WTC11 (cell line): ENCODE results near the gene NOD1. TPM values are rescaled to one million over a fixed set of nuclear protein-coding genes. Genes with fewer than 3 reads are reported as not detected.

Experiments used
- ATAC-seq: fragments of 200-7000 bp; cut with Tn5 transposase; 2 replicates; pipeline ENCODE4 v1.10.0; 2021; ENCODE audit warnings: mild to moderate bottlenecking, moderate library complexity
- CTCF ChIA-PET: fragments of 300-600 bp; sonication (Branson Sonifier 250); formaldehyde crosslinking; loops from one replicate; lab custom pipeline; 2021; ENCODE audit warnings: antibody characterized with exemption; lab: Charles Lee
- POLR2A ChIA-PET: fragments of 350-600 bp; sonication (Branson Sonifier 250); formaldehyde crosslinking; loops from one replicate; lab custom pipeline; 2021; ENCODE audit warnings: antibody characterized with exemption; lab: Charles Lee
- DNase-seq: peaks from one replicate; pipeline ENCODE4 v3.0.0; 2021; ENCODE audit warnings: low spot score
- H3K27ac Mint-ChIP-seq: 2 replicates; pipeline ENCODE4 v1.8.0; 2021; ENCODE audit warnings: mixed read lengths
- H3K27me3 Mint-ChIP-seq: 2 replicates; pipeline ENCODE4 v1.8.0; 2021; ENCODE audit warnings: low read depth, mild to moderate bottlenecking, moderate library complexity, mixed read lengths
- H3K36me3 Mint-ChIP-seq: 2 replicates; pipeline ENCODE4 v1.8.0; 2021; ENCODE audit warnings: mixed read lengths
- H3K4me1 Mint-ChIP-seq: 2 replicates; pipeline ENCODE4 v1.8.0; 2022; ENCODE audit warnings: mixed read lengths
- H3K4me3 Mint-ChIP-seq: 2 replicates; pipeline ENCODE4 v1.8.0; 2021; ENCODE audit warnings: mild to moderate bottlenecking, moderate library complexity, mixed read lengths
- H3K9me3 Mint-ChIP-seq: 2 replicates; pipeline ENCODE4 v1.8.0; 2021; ENCODE audit warnings: mixed read lengths
- ARID4B ChIP-seq: sonication (generic); formaldehyde crosslinking; IDR thresholded peaks from 2 replicates; pipeline ENCODE4 v1.8.0; 2023; ENCODE audit warnings: missing genetic modification reagents, mild to moderate bottlenecking, borderline replicate concordance
- ATF2 ChIP-seq: sonication (generic); formaldehyde crosslinking; IDR thresholded peaks from 2 replicates; pipeline ENCODE4 v1.8.1; 2022; ENCODE audit warnings: low read depth, missing genetic modification reagents, borderline replicate concordance
- CREM ChIP-seq: sonication (generic); formaldehyde crosslinking; IDR thresholded peaks from 2 replicates; pipeline ENCODE4 v1.8.1; 2022; ENCODE audit warnings: mild to moderate bottlenecking, missing genetic modification reagents, moderate library complexity
- ETV6 ChIP-seq: sonication (generic); formaldehyde crosslinking; IDR thresholded peaks from 2 replicates; pipeline ENCODE4 v1.8.1; 2022; ENCODE audit warnings: mild to moderate bottlenecking, missing genetic modification reagents
- FOXK1 ChIP-seq: sonication (generic); formaldehyde crosslinking; IDR thresholded peaks from 2 replicates; pipeline ENCODE4 v1.8.0; 2022; ENCODE audit warnings: mild to moderate bottlenecking, moderate library complexity, missing genetic modification reagents
- HMGA2 ChIP-seq: fragments of 250-450 bp; sonication (Bioruptor Pico); IDR thresholded peaks from 2 replicates; pipeline ENCODE4 v1.4.0; 2021; ENCODE audit warnings: mild to moderate bottlenecking, moderate library complexity
- IRF1 ChIP-seq: sonication (generic); formaldehyde crosslinking; IDR thresholded peaks from 2 replicates; pipeline ENCODE4 v1.8.0; 2023; ENCODE audit warnings: missing genetic modification reagents
- MAX ChIP-seq: sonication (generic); formaldehyde crosslinking; IDR thresholded peaks from 2 replicates; pipeline ENCODE4 v1.8.0; 2022; ENCODE audit warnings: mild to moderate bottlenecking, missing genetic modification reagents
- NFYB ChIP-seq: sonication (generic); formaldehyde crosslinking; conservative IDR thresholded peaks from 2 replicates; pipeline ENCODE4 v1.8.0; 2022; ENCODE audit warnings: low read depth, missing genetic modification reagents
- NR3C1 ChIP-seq: sonication (generic); formaldehyde crosslinking; conservative IDR thresholded peaks from 2 replicates; pipeline ENCODE4 v1.8.1; 2023; ENCODE audit warnings: low read depth, mild to moderate bottlenecking, missing genetic modification reagents
- PRDM15 ChIP-seq: sonication (generic); formaldehyde crosslinking; IDR thresholded peaks from 2 replicates; pipeline ENCODE4 v1.8.0; 2022; ENCODE audit warnings: missing genetic modification reagents
- RORB ChIP-seq: fragments of 250-450 bp; sonication (Bioruptor Pico); IDR thresholded peaks from 2 replicates; pipeline ENCODE4 v1.9.0; 2021; ENCODE audit warnings: mild to moderate bottlenecking
- SMAD3 ChIP-seq: sonication (generic); formaldehyde crosslinking; IDR thresholded peaks from 2 replicates; pipeline ENCODE4 v1.8.0; 2022; ENCODE audit warnings: missing genetic modification reagents, mild to moderate bottlenecking, borderline replicate concordance
- TEAD4 ChIP-seq: sonication (generic); formaldehyde crosslinking; IDR thresholded peaks from 2 replicates; pipeline ENCODE4 v1.8.0; 2022; ENCODE audit warnings: mild to moderate bottlenecking, missing genetic modification reagents
- ZNF138 ChIP-seq: sonication (generic); formaldehyde crosslinking; conservative IDR thresholded peaks from 2 replicates; pipeline ENCODE4 v1.8.1; 2022; ENCODE audit warnings: mild to moderate bottlenecking, moderate library complexity, missing genetic modification reagents
- ZNF219 ChIP-seq: sonication (generic); formaldehyde crosslinking; IDR thresholded peaks from 2 replicates; pipeline ENCODE4 v1.8.0; 2023; ENCODE audit warnings: missing genetic modification reagents, mild to moderate bottlenecking, borderline replicate concordance
- total RNA-seq: library from RNA; stranded (reverse); gene quantifications from 3 replicates; pipeline ENCODE4 v1.2.3, GENCODE V29; 2021

NOD1 gene
- total RNA-seq, 1 experiment from 2014 or later = 6.4 TPM

- TF ChIP-seq ARID4B (CRISPR knock-in tag) = no peak
- TF ChIP-seq ATF2 (CRISPR knock-in tag) = no peak
- TF ChIP-seq MAX = no peak
These were observed 45.1 kb downstream of the NOD1 start (continued) for GRCh38 chr7:30433506-30433905.

- ATAC-seq (peak; percentile 89), DNase-seq (peak; percentile 24)
- H3K4me3 Mint-ChIP-seq = no peak overlapping the region
- TF ChIP-seq CREM = no peak
- TF ChIP-seq NR3C1 (CRISPR knock-in tag) = no peak
- TF ChIP-seq ARID4B (CRISPR knock-in tag) = no peak
- no peak for TF ChIP-seq IRF1 (CRISPR knock-in tag)
- TF ChIP-seq ZNF138 (CRISPR knock-in tag) = no peak
- TF ChIP-seq ETV6 (CRISPR knock-in tag) = no peak
- TF ChIP-seq RORB (CRISPR knock-in tag) = no peak
- CTCF ChIA-PET = interaction anchor here (1.1 to 1.9 kb wide), 2 partner anchors 131 to 157 kb away, joined by 4 read pairs; no protein-coding TSS in a partner anchor
- peak overlapping the region; percentile 68 for H3K27ac Mint-ChIP-seq
- POLR2A ChIA-PET = no interaction called here
- peaks cover 27% of the 10 kb centered on the region for H3K4me1 Mint-ChIP-seq
- peaks cover 14% of the 10 kb centered on the region for H3K36me3 Mint-ChIP-seq
- H3K9me3 Mint-ChIP-seq = peaks cover 8% of the 10 kb centered on the region
- H3K27me3 Mint-ChIP-seq = no peaks in the 10 kb centered on the region
These were observed 45.5 kb downstream of the NOD1 start for GRCh38 chr7:30433082-30433481.

- no peak overlapping the region for H3K4me3 Mint-ChIP-seq
- no peak overlapping the region for H3K27ac Mint-ChIP-seq
- no peaks in the 10 kb centered on the region for H3K9me3 Mint-ChIP-seq
- ChIA-PET POLR2A (interaction anchor here (0.7 kb wide), 1 partner anchor 18 kb away, joined by 3 read pairs; no protein-coding TSS in a partner anchor), CTCF (interaction anchor here (0.6 to 2.3 kb wide), 3 partner anchors 134 to 552 kb away, joined by 3 to 6 read pairs (median 3); no protein-coding TSS in a partner anchor)
- DNase-seq (no peak), ATAC-seq (no peak)
- H3K36me3 Mint-ChIP-seq = no peaks in the 10 kb centered on the region
- H3K27me3 Mint-ChIP-seq = no peaks in the 10 kb centered on the region
- H3K4me1 Mint-ChIP-seq = peaks cover 27% of the 10 kb centered on the region
- TF ChIP-seq RORB (CRISPR knock-in tag) = no peak
- TF ChIP-seq FOXK1 (CRISPR knock-in tag) = no peak
- no peak for TF ChIP-seq ZNF219 (CRISPR knock-in tag)
- no peak for TF ChIP-seq HMGA2 (CRISPR knock-in tag)
- no peak for TF ChIP-seq TEAD4 (CRISPR knock-in tag)
- TF ChIP-seq PRDM15 (CRISPR knock-in tag) = no peak
- no peak for TF ChIP-seq NFYB (CRISPR knock-in tag)
- TF ChIP-seq SMAD3 (CRISPR knock-in tag) = no peak
- TF ChIP-seq ZNF138 (CRISPR knock-in tag) = no peak
These were observed 47.8 kb downstream of the NOD1 start for GRCh38 chr7:30430777-30431176.
